Astrocyte of the spinal cord (primary cell): ENCODE measurements around the gene MYADM.
"Not testable (repeated sequence)": the region's sequence is repeated elsewhere in the genome, so short reads cannot be mapped to it uniquely, and the experiment has no call there.

ENCODE experiments used
- DNase-seq: peaks from one replicate; pipeline ENCODE4 v3.0.0; 2011; ENCODE audit warnings: low read depth, low spot score
- H3K4me3 ChIP-seq: 2 replicates; pipeline ENCODE4 v1.5.1; 2011; ENCODE audit warnings: low read depth, mild to moderate bottlenecking, low read length, moderate library complexity
- in situ Hi-C: cut with HindIII; loops from 2 replicates; pipeline ENCODE4 v1.10.0; 2017; ENCODE audit warnings: low sequenced_read_pairs
- TF ChIP-seq, protein P1 (sequence below): IDR thresholded peaks from 2 replicates; pipeline ENCODE4 v1.5.1; 2012; ENCODE audit warnings: low read depth, mild to moderate bottlenecking, low read length, inconsistent platforms

MYADM gene

DNA sequence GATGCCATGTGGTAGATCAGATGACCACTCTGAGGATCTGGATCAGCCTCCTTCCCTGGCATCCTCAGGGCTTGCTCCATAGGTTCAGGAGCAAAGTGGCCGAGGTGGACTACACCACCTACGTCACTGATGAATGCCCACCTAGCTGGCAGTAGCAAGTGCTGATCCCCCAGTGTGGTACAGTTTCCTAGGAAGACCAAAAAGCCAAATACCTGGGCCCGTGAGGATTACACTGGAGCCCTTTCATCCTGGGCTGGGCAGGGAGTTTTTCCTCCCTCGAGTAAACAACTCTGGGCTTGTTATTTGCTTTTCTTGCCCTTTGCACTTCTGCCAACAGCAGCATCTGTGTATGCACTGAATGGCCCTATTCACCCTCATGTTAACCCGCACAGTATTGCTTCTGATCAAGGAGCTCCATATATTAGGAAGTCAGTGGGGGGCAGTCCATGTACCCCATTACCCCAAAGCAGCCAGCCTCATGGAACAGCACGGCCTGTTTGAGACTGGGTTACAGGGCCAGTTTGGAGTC is 3.3 kb upstream of the MYADM start:
- no peak for DNase-seq
- TF ChIP-seq, protein P1, sequence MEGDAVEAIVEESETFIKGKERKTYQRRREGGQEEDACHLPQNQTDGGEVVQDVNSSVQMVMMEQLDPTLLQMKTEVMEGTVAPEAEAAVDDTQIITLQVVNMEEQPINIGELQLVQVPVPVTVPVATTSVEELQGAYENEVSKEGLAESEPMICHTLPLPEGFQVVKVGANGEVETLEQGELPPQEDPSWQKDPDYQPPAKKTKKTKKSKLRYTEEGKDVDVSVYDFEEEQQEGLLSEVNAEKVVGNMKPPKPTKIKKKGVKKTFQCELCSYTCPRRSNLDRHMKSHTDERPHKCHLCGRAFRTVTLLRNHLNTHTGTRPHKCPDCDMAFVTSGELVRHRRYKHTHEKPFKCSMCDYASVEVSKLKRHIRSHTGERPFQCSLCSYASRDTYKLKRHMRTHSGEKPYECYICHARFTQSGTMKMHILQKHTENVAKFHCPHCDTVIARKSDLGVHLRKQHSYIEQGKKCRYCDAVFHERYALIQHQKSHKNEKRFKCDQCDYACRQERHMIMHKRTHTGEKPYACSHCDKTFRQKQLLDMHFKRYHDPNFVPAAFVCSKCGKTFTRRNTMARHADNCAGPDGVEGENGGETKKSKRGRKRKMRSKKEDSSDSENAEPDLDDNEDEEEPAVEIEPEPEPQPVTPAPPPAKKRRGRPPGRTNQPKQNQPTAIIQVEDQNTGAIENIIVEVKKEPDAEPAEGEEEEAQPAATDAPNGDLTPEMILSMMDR = no peak
- in situ Hi-C loops = no loop called here
- H3K4me3 ChIP-seq = no peak overlapping the region

DNA sequence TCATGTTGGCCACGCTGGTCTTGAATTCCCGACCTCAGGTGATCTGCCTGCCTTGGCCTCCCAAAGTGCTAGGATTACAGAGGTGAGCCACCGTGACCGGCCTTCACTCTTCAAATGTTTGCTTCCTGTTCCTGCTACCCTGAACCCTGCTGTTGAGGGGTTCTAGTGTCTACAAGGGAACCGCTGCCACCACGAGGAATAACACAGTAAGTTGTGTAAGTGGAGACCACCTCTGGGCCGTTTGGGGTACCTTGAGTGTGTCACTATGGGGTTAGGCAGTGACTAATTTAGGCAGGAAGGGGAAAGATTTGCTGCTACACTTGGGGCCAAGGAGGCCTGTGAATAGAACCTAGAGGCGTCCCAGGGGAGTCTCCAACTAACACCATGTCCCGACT is 2.2 kb upstream of the MYADM start:
- in situ Hi-C loops = no loop called here
- peak overlapping the region; percentile 43 for H3K4me3 ChIP-seq
- no peak for DNase-seq
- TF ChIP-seq, protein P1 = no peak

DNA sequence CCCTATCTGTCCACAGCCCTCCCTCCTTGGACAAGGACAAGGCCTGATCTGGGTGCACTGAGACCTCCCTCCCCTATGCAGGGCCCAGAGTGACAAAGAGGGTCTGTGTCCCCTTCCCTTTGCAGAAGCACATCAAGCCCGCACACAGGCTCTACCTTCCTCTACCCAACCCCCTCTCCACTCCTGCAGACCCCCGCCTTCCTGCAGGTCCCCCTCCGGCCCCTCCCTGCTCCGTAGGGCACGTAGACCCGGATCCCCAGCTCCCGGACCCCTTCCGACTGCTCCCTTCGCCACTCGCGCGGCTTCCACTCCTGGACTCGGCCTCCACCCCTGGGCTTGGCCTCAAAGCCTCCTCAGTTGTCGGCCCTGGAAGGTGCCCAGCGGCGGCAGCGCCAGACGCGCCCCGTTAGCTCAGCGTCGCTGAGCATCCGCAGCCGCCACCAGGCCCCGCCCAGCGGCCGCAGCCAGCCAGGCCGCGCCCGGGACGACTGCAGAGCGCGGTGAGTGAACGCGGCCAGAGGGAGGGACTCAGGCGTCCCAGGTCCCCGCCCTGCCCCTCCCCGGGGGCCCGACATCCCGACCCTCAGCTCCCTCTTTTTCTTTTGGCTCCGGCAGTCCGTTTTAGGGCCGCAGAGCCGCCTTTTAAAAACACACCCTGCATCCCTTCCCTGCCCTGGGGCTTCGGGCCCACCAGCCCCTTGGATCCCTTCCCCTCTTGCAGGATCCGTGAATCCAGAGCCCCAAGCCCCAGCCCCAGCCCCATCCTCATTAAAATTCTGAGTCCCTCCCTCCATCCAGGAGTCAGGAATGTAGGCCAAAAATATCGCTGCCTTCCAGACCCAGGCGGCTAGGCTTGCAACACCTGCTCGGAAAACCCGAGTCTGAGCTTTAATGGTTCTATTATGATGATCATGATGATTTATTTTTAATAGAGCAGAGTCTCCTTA is 1.5 kb upstream of the MYADM start:
- TF ChIP-seq, protein P1 = no peak
- in situ Hi-C loops = no loop called here
- peak; percentile 72 for DNase-seq
- H3K4me3 ChIP-seq = peak overlapping the region; percentile 43

DNA sequence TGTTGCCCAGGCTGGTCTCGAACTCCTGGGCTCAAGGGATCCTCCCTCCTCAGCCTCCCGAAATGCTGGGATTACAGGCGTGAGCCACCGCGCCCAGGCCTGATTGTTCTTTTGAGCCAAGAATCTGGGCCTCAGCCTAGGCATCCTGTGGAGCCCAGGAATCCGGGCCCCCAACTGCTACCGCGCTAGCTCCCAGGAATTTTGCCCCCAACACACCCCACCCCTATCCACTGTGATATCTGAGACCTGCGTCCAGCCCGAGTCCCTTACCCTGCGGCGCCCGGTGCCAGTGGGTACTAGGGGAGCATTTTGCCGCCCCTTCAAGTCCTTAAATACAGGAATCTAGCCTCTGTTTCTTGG is 838 bp upstream of the MYADM start:
- H3K4me3 ChIP-seq = peak overlapping the region; percentile 43
- peak; percentile 51 for DNase-seq
- in situ Hi-C loops = no loop called here
- TF ChIP-seq, protein P1 = no peak

DNA sequence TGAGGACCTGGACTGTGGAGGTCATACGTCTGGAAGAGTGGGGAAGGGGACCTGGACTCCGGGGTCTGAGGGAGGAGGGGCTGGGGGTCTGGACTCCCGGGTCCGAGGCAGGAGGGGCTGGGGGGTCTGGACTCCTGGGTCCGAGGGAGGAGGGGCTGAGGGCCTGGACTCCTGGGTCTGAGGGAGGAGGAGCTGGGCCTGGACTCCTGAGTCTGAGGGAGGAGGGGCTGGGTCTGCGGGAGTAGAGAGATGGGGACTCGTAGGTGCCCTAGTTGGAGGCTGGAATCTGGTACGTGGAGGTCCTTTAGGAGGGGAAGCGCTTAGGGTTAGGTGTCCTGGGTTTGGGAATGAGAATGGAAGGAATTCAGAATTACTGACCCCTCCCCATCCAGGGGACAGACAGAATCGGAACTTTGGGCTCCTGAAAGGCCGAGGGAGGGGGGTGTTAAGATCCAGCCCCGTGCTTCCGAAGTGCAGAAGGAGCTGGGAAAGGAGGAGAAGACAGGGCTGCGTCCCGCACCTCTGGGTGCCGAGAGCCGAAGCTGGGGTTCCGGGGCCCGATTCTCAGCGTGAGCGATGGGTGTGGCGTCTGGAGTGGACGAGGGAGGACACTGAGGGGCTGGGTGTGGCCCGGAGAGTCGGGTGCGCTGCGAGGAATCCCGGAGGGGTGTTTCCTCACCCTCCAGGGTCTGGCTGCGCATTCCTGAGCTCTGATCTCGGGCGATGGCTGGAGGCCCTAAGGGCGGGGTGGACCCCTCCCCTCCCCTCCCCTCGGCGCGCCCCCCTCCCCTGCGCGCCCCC is 608 bp downstream of the MYADM start:
- in situ Hi-C loops = no loop called here
- TF ChIP-seq, protein P1 = no peak
- DNase-seq = peak; percentile 53
- H3K4me3 ChIP-seq = peak overlapping the region; percentile 60

DNA sequence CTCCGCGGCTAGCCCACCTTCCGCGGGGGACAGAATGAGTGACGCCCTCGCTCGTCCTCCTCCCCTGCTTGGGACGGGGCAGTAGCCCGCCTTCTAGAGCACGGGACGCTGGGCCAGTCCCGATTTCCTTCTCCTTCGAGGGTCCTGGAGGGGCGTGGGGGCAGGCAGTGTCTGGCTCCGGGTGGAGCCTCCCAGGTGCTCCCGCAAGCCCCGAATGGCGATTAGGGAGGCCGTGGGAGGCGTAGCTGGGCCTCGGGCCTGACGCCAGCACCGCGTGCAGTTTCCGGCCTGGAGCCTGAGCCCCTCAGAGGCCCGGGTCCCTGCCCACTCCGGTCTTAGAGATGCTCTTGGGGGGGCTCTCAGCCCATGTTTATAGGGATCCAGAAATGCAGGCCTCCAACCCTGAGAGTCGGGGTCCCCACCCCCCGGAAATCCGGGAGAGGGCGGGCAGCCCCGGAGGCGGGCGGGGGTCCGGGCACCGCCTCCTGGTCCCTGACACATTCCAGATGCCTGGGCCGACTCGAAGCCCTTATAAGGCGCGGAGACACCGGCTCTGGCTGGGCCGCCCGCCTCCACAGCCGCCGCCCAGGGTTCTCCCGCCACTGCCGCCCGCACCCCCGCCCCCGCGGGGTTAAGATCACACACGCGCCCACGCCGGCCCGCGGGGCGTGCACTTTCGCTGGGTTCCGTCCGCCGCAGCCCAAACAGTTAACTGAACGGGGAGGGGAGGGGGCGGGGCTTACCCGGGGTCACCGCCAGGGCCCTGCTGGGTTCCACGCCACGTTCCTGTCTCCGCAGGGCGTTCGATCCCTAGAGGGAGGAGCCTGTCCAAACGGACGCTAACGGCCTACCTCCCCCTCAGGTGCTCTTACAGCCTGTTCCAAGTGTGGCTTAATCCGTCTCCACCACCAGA is 1.5 kb downstream of the MYADM start:
- TF ChIP-seq, protein P1 = no peak
- DNase-seq = peak; percentile 94
- in situ Hi-C loops = no loop called here
- H3K4me3 ChIP-seq = peak overlapping the region; percentile 60

DNA sequence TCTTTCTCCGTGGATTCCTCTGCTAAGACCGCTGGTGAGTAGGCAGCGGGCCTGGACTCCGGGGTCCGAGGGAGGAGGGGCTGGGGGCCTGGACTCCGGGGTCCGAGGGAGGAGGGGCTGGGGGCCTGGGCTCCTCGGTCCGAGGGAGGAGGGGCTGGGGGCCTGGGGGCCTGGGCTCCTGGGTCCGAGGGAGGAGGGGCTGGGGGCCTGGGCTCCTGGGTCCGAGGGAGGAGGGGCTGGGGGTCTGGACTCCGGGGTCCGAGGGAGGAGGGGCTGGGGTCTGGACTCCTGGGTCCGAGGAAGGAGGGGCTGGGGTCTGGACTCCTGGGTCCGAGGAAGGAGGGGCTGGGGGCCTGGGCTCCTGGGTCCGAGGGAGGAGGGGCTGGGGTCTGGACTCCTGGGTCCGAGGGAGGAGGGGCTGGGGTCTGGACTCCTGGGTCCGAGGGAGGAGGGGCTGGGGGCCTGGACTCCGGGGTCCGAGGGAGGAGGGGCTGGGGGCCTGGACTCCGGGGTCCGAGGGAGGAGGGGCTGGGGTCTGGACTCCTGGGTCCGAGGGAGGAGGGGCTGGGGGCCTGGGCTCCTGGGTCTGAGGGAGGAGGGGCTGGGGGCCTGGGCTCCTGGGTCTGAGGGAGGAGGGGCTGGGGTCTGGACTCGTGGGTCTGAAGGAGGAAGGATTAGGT is 2.3 kb downstream of the MYADM start:
- H3K4me3 ChIP-seq = peak overlapping the region; percentile 60
- DNase-seq, in situ Hi-C loops: not testable (repeated sequence)
